HCT116 (cell line): ENCODE measurements around the gene HERC3. TPM values are rescaled to one million over a fixed set of nuclear protein-coding genes. Genes with fewer than 3 reads are reported as not detected.

Experiments used
- ATAC-seq: fragments of 200-7000 bp; cut with Tn5 transposase; 2 replicates; pipeline ENCODE4 v1.9.1; 2020; ENCODE audit warnings: mild to moderate bottlenecking, moderate library complexity
- BruUV-seq: library from RNA; stranded (reverse); fragments of 400-500 nt; replicated peaks from 2 replicates; lab custom pipeline; 2021; lab: Mats Ljungman, UMichigan
- CTCF ChIA-PET: fragments of 300-600 bp; sonication (Branson Sonifier 250); formaldehyde crosslinking; loops from one replicate; lab custom pipeline; 2021; ENCODE audit warnings: antibody characterized with exemption; lab: Charles Lee
- POLR2A ChIA-PET: fragments of 300-600, 350-600 bp; sonication (Branson Sonifier 250); formaldehyde crosslinking; loops from one replicate; lab custom pipeline; 2021; ENCODE audit warnings: antibody characterized with exemption; lab: Charles Lee
- RAD21 ChIA-PET, 2 experiments: fragments of 300-600 bp; sonication (Branson Sonifier 250); formaldehyde crosslinking; loops; one replicate each; lab custom pipeline; 2023; ENCODE audit warnings: low total read pairs in 2 of 2; ENCODE audit not compliant: uncharacterized antibody in 2 of 2, unreplicated experiment in 2 of 2, low non-redundant PET in 1 of 2; lab: Charles Lee
- DNase-seq: peaks from one replicate; pipeline ENCODE4 v3.0.0-alpha.2; 2010; ENCODE audit warnings: low read depth, low spot score
- H2AFZ ChIP-seq: fragments of 200-600 bp; shearing (Covaris generic), sonication (generic); 2 replicates; pipeline ENCODE4 v1.6.1; 2017; ENCODE audit warnings: low read depth, mixed run types, mixed read lengths, antibody characterized with exemption, low read length; ENCODE audit not compliant: poor library complexity, severe bottlenecking
- H3K27ac ChIP-seq: 2 replicates; pipeline ENCODE4 v1.5.1; 2012; ENCODE audit warnings: low read depth, low read length
- H3K27me3 ChIP-seq: fragments of 200-600 bp; sonication (generic); 2 replicates; pipeline ENCODE4 v1.6.1; 2016; ENCODE audit warnings: mixed run types, low read length, mixed read lengths; ENCODE audit not compliant: insufficient read depth
- H3K36me3 ChIP-seq, 2 experiments: fragments of 200-500 bp in 1 of 2; fragments of 200-600 bp in 1 of 2; sonication (Bioruptor generic) in 1 of 2; sonication (generic) in 1 of 2; 2 replicates each; pipeline versions ENCODE4 v1.5.1 to v1.6.1; 2014 to 2016; ENCODE audit warnings: low read length in 2 of 2, inconsistent platforms in 1 of 2, mixed read lengths in 1 of 2, mixed run types in 1 of 2; ENCODE audit not compliant: insufficient read depth in 2 of 2, control insufficient read depth in 1 of 2
- H3K4me1 ChIP-seq, 2 experiments: fragments of 200-600 bp in 1 of 2; sonication (generic) in 1 of 2; 2 replicates each; pipeline versions ENCODE4 v1.5.1 to v1.6.1; 2012 to 2017; ENCODE audit warnings: low read length in 2 of 2, inconsistent platforms in 1 of 2, mild to moderate bottlenecking in 1 of 2, mixed read lengths in 1 of 2, mixed run types in 1 of 2, moderate library complexity in 1 of 2; ENCODE audit not compliant: insufficient read depth in 2 of 2, control insufficient read depth in 1 of 2
- H3K4me2 ChIP-seq: fragments of 200-600 bp; sonication (generic); 2 replicates; pipeline ENCODE4 v1.6.1; 2017; ENCODE audit warnings: mixed run types, low read length, mixed read lengths
- H3K4me3 ChIP-seq, 2 experiments: fragments of 200-600 bp in 1 of 2; sonication (generic) in 1 of 2; replicated peaks in 1 of 2; 2 replicates each; pipeline ENCODE4 v1.5.1; 2011 to 2016; ENCODE audit warnings: low read length in 2 of 2, control low read depth in 1 of 2, low read depth in 1 of 2, mild to moderate bottlenecking in 1 of 2, mixed read lengths in 1 of 2, mixed run types in 1 of 2
- H3K79me2 ChIP-seq: fragments of 200-600 bp; sonication (generic); 2 replicates; pipeline ENCODE4 v1.6.1; 2017; ENCODE audit warnings: mild to moderate bottlenecking, mixed run types, low read length, moderate library complexity, mixed read lengths; ENCODE audit not compliant: insufficient read depth
- H3K9ac ChIP-seq: fragments of 200-600 bp; sonication (generic); 2 replicates; pipeline ENCODE4 v1.6.1; 2016; ENCODE audit warnings: low read length, mixed read lengths
- H3K9me2 ChIP-seq: fragments of 200-600 bp; sonication (generic), shearing (Covaris generic); 2 replicates; pipeline ENCODE4 v1.6.1; 2017; ENCODE audit warnings: mixed run types, mild to moderate bottlenecking, moderate library complexity; ENCODE audit not compliant: insufficient read depth
- H3K9me3 ChIP-seq, 2 experiments: fragments of 200-500 bp in 1 of 2; fragments of 200-600 bp in 1 of 2; sonication (Bioruptor generic) in 1 of 2; sonication (generic) in 1 of 2; 2 replicates each; pipeline ENCODE4 v1.6.1; 2014 to 2017; ENCODE audit warnings: low read length in 2 of 2, mixed read lengths in 2 of 2, inconsistent platforms in 1 of 2, low read depth in 1 of 2, mild to moderate bottlenecking in 1 of 2, mixed run types in 1 of 2, moderate library complexity in 1 of 2; ENCODE audit not compliant: control insufficient read depth in 1 of 2, insufficient read depth in 1 of 2
- H4K20me1 ChIP-seq: fragments of 200-600 bp; sonication (generic), shearing (Covaris generic); 2 replicates; pipeline ENCODE4 v1.6.1; 2017; ENCODE audit warnings: mixed run types, mild to moderate bottlenecking, moderate library complexity; ENCODE audit not compliant: insufficient read depth
- ATF3 ChIP-seq: IDR thresholded peaks from 2 replicates; pipeline ENCODE4 v1.6.1; 2012
- CBX3 ChIP-seq: IDR thresholded peaks from 2 replicates; pipeline ENCODE4 v1.6.1; 2012; ENCODE audit warnings: low read depth
- CEBPB ChIP-seq: IDR thresholded peaks from 2 replicates; pipeline ENCODE4 v1.6.1; 2012; ENCODE audit warnings: low read depth
- FOSL1 ChIP-seq: IDR thresholded peaks from 2 replicates; pipeline ENCODE4 v1.6.1; 2012; ENCODE audit warnings: low read depth
- POLR2A ChIP-seq: IDR thresholded peaks from 2 replicates; pipeline ENCODE4 v1.7.0; 2011; ENCODE audit warnings: borderline replicate concordance; ENCODE audit not compliant: insufficient read depth, insufficient read length; ENCODE audit errors: extremely low read depth
- POLR2AphosphoS5 ChIP-seq: IDR thresholded peaks from 2 replicates; pipeline ENCODE4 v1.6.1; 2011; ENCODE audit warnings: mild to moderate bottlenecking, low read depth, low read length, moderate library complexity
- SIN3A ChIP-seq: IDR thresholded peaks from 2 replicates; pipeline ENCODE4 v1.6.1; 2012; ENCODE audit warnings: low read depth
- SP1 ChIP-seq: IDR thresholded peaks from 2 replicates; pipeline ENCODE4 v1.6.1; 2012; ENCODE audit warnings: low read depth
- ZFX ChIP-seq: fragments of 450-650 bp; IDR thresholded peaks from 2 replicates; pipeline ENCODE4 v1.6.1; 2017
- ZNF274 ChIP-seq: fragments of 200-500 bp; sonication (Bioruptor generic); IDR thresholded peaks from 2 replicates; pipeline ENCODE4 v1.6.1; 2014; ENCODE audit warnings: mild to moderate bottlenecking, low read depth, low read length, inconsistent platforms
- intact Hi-C: fragments of 100-400 bp; cut with micrococcal nuclease; formaldehyde crosslinking; loops from 2 replicates; pipeline ENCODE4 v1.10.0; 2022
- total RNA-seq: library from RNA; stranded (reverse); gene quantifications from one replicate; pipeline ENCODE4 v1.2.1, GENCODE V29; 2021; ENCODE audit not compliant: unreplicated experiment
- TF ChIP-seq, protein P1 (sequence below): IDR thresholded peaks from 2 replicates; pipeline ENCODE4 v1.6.1; 2012; ENCODE audit warnings: low read depth

Gene HERC3
- total RNA-seq, 1 experiment from 2014 or later = 10.8 TPM

DNA sequence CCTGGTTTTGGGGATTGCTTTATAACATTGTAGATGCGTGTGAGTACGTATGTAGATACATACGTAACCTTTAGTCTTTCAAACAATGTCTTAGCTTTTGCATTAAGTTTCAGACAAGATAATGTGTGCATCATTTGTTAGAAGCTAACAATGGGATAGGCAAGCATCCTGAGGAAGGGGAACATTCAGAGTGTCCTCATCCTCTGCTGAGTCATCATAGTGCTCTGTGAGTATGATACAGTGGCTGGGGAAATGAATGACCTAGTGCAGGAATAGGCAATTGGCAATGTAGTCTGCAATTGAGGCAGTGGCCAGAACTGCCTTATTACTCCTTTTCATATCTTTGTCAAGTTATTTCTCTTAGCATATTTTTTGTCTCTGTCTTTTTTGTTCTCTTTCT, 98.1 kb downstream of the HERC3 start:
- no peak overlapping the region for H2AFZ ChIP-seq
- RAD21 ChIA-PET = no interaction called here
- POLR2A ChIA-PET = no interaction called here
- no peaks in the 10 kb centered on the region for H3K79me2 ChIP-seq
- no peak for ATAC-seq
- TF ChIP-seq CBX3 (no peak), POLR2A (no peak), ZNF274 (no peak), FOSL1 (no peak), CEBPB (no peak), ZFX (no peak), SIN3A (no peak), ATF3 (no peak), SP1 (no peak), POLR2AphosphoS5 (no peak)
- TF ChIP-seq, protein P1, sequence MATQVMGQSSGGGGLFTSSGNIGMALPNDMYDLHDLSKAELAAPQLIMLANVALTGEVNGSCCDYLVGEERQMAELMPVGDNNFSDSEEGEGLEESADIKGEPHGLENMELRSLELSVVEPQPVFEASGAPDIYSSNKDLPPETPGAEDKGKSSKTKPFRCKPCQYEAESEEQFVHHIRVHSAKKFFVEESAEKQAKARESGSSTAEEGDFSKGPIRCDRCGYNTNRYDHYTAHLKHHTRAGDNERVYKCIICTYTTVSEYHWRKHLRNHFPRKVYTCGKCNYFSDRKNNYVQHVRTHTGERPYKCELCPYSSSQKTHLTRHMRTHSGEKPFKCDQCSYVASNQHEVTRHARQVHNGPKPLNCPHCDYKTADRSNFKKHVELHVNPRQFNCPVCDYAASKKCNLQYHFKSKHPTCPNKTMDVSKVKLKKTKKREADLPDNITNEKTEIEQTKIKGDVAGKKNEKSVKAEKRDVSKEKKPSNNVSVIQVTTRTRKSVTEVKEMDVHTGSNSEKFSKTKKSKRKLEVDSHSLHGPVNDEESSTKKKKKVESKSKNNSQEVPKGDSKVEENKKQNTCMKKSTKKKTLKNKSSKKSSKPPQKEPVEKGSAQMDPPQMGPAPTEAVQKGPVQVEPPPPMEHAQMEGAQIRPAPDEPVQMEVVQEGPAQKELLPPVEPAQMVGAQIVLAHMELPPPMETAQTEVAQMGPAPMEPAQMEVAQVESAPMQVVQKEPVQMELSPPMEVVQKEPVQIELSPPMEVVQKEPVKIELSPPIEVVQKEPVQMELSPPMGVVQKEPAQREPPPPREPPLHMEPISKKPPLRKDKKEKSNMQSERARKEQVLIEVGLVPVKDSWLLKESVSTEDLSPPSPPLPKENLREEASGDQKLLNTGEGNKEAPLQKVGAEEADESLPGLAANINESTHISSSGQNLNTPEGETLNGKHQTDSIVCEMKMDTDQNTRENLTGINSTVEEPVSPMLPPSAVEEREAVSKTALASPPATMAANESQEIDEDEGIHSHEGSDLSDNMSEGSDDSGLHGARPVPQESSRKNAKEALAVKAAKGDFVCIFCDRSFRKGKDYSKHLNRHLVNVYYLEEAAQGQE = no peak
- no peak for DNase-seq
- no peaks in the 10 kb centered on the region for H3K4me1 ChIP-seq
- H3K9me3 ChIP-seq = no peaks in the 10 kb centered on the region
- H4K20me1 ChIP-seq = no peaks in the 10 kb centered on the region
- CTCF ChIA-PET = interaction anchor here (2.7 kb wide), 1 partner anchor 18 kb away, joined by 8 read pairs; no protein-coding TSS in a partner anchor
- intact Hi-C loops = no loop called here
- H3K9me2 ChIP-seq = no peaks in the 10 kb centered on the region
- H3K27me3 ChIP-seq = no peaks in the 10 kb centered on the region
- BruUV-seq = no TSS peak
- no peak overlapping the region for H3K4me2 ChIP-seq
- H3K9ac ChIP-seq = no peak overlapping the region
- no peaks in the 10 kb centered on the region for H3K36me3 ChIP-seq
- no peak overlapping the region for H3K4me3 ChIP-seq
- no peak overlapping the region for H3K27ac ChIP-seq
